Activated CD4-positive, CD25-positive, alpha-beta regulatory T cell treated with anti-CD3 and anti-CD28 coated beads, Interleukin-2, amount 50 U/mL, for 72 hours (primary cell): ENCODE measurements around the gene PLXDC1.
"Not testable (repeated sequence)": the region's sequence is repeated elsewhere in the genome, so short reads cannot be mapped to it uniquely, and the experiment has no call there.

Source experiments
- DNase-seq: peaks from one replicate; pipeline ENCODE4 v3.0.0; 2021

PLXDC1 gene

DNA sequence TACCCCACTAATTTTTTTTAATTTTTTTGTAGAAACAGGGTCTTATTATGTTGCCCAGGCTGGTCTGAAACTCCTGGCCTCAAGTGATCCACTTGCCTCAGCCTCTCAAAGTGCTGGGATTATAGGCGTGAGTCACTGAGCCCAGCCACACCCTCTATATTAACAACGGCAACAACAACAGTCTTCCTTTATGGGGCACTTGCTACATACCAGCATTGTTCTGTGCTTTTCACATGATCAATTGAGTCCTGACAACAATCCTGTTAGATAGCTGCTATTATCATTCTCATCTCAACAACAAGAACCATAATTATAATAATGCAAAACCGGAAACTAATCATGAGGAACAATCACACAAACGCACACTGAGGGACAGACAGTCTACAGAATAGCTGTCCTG lies 27.1 kb upstream of the PLXDC1 start:
- DNase-seq, result no peak

- no peak for DNase-seq
Observed at GRCh38 chr17:39177256-39177655, 25.8 kb upstream of the PLXDC1 start.

DNA sequence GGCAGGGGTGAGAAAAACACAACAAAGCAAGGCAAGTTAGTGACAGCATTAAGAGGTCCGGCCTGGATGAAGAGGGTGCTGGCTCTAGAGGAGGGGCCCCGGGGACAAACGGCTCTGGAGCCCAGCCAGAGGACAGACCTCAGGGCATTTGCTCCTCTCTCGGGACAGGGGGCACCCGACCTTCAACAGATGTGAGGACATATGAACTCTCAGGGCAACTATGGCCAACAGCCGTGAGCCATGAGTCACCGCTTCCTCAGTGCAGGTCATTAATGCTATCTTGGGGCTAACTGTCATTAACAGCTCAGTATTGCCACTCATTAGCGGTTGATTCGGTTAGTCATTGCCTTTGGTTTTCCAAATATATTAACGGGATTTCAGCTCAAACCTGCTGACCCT lies 24.3 kb upstream of the PLXDC1 start:
- DNase-seq, result no peak

GRCh38 chr17:39174920-39175694 lies 23.7 kb upstream of the PLXDC1 start:
- peak; percentile 78 for DNase-seq

DNA sequence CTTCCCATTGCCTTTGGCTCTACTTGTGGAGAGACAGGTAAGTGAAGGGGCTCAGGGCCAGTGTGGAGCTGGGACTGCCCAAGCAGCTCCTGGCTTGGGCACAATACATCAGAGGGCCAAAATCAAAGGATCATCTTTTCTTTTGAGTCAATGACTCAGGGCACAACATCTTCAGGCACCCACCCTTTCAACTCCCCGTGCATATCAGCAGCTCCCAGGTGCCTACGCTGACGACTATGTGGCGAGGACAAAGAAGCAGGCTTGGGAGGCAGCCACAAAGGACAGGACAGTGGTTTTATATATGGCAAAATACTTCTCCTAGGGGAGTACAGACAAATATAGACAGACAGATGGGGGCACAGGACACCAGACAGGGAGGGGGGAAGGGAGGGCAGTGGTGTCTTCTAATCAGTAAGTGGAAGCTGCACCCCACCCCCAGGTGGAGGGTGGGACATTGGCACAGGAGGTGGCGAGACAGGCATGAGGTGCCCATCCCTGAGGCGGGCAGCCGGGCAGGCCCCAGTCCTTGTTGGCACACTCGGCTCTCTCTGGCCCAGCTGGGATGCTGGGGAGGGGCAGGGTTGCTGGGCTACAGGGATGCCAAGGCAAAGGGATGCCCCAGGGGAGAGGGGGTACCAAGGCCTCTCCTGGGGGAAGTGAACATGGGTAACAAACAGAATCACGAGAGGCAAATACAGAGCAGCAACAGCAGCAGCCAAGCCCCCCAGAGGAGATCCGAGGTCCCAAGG lies 22.3 kb upstream of the PLXDC1 start:
- DNase-seq, result no peak

GRCh38 chr17:39173080-39173479 lies 21.6 kb upstream of the PLXDC1 start:
- DNase-seq, result no peak

DNA sequence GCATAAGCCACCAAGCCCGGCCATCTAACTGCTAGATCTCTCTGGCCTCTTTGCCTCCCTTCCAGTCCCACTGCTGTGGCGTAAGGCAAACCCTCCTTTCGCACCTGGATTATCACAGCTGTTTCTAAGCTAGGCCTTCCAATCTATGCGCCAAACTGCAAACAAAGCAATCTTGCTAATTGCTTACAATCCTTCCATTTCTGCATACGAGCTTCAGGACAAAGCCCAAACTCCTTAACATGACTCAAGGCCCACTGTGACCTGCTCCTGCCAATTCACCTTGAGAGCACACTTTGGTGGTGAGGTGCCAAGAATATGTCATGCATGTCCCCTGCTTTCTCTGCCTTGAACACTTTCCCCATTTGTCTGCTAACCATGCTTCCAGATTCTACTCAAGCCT lies 20.5 kb upstream of the PLXDC1 start:
- DNase-seq, result no peak

DNA sequence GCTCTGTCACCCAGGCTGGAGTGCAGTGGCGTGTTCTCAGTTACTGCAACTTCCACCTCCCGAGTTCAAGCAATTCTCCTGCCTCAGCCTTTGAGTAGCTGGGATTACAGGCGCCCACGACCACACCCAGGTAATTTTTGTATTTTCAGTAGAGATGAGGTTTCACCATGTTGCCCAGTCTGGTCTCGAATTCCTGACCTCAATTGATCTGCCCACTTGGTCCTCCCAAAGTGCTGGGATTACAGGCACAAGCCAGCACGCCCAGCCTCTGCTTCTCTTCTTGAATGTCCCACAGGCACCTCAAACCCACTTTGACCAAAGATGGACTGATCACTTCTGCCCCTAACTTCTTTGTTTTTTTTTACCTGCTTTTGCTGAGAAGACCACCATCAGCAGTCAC lies 19.1 kb upstream of the PLXDC1 start:
- DNase-seq, result no peak

- DNase-seq, result no peak
Observed at GRCh38 chr17:39170109-39170508, 18.7 kb upstream of the PLXDC1 start.

- DNase-seq, result no peak
Observed at GRCh38 chr17:39169518-39169917, 18.1 kb upstream of the PLXDC1 start.

DNA sequence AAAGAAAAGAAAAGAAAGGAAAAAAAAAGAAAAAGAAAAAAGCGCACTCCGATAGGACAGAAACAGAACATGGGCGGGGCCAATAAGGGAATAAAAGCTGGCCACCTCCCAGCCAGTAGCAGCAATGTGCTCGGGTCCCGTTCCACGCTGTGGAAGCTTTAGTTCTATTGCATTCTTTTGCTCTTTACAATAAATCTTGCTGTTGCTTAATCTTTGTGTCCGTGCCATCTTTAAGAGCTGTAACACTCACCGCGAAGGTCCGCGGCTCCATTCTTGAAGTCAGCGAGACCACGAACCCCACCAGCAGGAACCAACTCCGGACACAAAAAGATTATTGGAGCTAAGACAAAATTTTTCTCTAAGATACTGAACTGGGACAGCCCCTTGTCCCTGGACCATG lies 17.7 kb upstream of the PLXDC1 start:
- no peak for DNase-seq

DNA sequence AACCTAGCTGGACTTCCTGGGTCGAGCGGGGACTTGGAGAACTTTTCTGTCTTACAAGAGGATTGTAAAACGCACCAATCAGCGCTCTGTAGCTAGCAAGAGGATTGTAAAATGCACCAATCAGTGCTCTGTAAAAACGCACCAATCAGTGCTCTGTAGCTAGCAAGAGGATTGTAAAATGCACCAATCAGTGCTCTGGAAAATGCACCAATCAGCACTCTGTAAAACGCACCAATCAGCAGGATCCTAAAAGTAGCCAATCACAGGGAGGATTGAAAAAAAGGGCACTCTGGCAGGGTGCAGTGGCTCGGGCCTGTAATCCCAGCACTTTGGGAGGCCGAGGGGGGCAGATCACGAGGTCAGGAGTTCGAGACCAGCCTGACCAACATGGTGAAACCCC lies 17.1 kb upstream of the PLXDC1 start:
- DNase-seq, result not testable (repeated sequence)

GRCh38 chr17:39167476-39167875 lies 16.0 kb upstream of the PLXDC1 start:
- DNase-seq, result no peak

DNA sequence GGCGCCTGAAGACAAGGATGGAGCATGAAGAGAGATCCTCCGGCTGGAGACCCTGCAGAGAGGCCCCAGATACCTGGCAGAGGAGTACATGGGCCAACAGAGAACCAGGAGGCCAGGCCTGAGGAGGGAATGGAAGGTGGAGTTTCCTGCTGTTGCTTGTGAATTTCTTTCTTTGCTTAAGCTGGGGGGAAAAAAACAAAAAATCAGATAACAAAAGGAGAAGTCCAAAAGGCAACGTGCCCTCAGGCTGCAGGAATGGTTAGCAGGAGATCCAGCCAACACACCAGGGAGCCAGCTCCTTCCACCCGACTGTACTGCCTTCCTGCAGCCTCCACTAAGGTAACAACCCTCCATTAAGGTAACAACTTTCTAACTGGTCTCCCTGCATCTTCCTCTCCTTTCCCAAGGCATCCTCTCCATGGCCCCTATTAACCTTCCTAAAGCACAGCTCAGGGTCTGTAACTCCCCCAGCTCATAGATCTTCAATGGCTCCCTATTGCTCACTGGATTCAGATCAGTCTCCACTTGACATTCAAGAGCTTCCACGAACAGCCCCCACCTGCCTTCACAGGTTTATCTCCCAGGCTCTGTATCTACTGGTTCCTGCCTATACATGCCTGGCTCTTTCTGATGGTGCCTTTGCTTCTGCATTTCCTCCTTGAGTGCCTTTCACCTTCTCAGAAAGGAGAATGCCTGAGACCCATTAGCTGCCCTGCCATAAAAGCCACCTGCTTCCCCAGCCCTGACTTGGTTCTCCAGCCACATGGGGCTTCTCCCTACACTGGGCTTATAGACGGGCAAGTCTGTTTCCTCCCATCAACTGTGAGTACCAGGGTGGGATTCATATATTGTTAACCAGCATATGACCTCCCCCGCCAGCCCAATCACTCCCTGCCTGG lies 15.2 kb upstream of the PLXDC1 start:
- no peak for DNase-seq

DNA sequence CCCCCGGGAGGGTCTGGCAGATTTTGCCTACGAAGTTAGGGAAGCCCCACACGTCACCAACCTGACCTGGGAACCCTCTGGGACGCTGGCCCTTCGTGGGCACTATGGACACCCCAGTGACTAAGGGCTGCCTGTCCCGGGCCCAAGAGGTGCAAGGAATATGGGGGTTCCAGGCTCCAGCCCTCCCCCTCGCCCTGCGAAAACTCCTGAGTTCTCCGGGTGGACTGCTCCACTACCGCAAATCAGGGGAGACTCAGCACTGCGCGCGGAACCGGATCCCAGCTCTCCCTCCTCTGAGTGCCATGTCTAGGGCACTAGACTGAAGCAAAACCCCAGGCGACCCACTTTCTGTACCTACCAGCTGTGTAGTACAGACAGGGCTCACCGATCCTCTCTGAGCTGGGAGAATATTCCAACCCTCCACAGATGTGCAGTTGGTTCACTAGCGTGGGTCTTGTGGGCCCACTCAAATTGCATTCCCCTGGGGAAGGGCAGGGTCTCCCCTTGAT lies 14.5 kb upstream of the PLXDC1 start, which contains the start of gene ARL5C:
TSS of gene ARL5C (minus strand) at position 321 of the 509 bp plus-strand sequence. CDS start 401 bp downstream, outside the sequence.
- no peak for DNase-seq

DNA sequence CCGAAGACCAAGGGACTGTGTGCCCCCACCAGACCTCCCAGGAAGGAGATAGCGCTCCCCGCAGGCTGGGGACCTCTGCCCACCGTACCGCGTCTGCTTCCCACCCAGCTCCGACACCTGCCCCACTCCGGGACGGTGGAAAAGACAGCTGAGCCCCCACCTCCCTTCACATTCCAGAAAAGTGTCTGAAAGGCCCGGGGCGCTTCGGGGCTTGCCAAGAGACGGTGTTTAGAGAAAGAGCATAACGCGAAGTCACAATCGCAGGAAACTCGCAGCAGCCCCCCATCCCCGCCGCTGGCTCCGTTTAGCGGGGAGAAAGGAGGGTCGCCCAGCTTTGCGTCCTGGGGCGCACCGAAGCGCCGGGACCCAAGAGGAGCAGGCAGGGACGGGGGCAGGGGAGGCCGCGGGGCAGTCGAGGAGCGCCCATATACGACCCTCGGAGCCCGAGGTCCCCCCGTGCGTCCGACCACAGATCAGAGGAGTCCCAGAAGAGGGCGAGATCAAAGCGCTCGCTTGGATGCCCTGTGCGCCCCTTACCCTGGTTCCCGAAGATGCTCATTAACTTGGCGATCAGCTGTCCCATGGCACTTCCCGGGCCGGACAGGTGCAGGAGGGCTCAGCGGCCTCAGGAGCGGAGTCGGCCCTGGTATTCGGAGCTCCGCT lies 13.9 kb upstream of the PLXDC1 start:
- DNase-seq, result no peak

DNA sequence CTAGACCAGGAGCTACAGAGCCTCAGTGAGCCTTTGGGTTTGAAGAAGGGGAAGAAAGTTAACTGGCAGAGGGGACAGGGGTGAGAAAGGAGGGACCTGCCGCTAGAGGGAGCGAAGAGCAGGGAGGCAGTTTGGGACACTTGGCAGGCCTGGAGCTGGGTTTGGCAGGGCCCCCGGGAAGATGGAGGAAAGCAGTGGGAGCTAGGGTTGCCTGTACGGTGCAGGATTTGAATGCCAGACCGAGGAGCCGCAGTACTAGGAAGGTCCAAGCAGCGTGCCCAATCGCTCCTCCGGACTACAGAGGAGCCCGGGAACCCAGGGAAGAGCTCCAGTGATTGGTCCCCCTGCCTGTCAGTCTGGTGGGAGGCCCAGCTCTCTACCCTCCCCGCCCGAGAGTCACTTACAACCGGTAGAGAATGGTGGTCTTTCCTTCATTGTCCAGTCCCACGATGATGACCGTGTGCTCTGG lies 13.3 kb upstream of the PLXDC1 start:
- DNase-seq, result peak; percentile 67

- no peak for DNase-seq
Observed at GRCh38 chr17:39161962-39162361, 10.5 kb upstream of the PLXDC1 start.

GRCh38 chr17:39158623-39159022 lies 7.2 kb upstream of the PLXDC1 start:
- DNase-seq, result no peak

DNA sequence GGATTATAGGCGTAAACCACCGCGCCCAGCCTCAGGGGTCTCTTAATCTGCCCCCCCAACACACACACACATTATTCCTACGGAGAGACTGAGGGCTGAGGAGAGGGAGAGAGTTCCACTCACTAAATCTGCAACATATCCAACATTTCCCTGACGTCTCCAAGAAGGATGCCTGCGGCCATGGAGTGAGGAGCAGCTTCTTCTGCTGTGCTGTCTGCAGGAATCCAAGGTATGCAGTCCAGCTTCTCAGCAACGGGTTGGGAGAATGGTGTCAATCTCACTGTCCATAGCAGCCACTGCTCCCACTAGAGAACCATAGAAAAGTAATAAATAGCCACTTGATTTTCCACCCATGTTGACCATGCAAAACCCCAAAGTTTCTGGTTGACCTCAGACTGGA lies 5.1 kb upstream of the PLXDC1 start:
- no peak for DNase-seq

- DNase-seq, result no peak
Observed at GRCh38 chr17:39155654-39156053, 4.2 kb upstream of the PLXDC1 start.

DNA sequence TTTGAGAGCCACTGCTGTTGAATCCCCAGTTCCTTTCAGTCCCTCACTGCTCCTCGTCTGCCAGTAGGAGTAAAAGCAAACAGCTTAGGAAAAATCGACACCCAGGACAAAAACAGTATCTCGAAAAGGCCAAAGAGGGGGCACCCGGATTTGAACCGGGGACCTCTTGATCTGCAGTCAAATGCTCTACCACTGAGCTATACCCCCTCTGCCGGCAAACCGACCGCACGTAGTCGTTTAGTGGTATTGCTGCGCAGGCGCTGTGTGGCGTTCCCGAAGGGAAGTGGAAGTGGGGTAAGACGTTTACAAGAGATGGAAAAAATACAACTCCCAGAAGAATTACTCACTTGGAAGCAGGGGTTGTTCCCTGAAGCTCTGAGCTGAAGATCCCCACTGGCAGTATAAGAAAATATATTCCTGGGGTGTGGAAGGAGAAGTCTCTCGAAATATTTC lies 2.2 kb upstream of the PLXDC1 start:
- peak; percentile 95 for DNase-seq
